Measurements from ENCODE around the gene LENG9.

The LENG9 gene

GRCh38 chr19:54456423-54457373, 6.9 kb downstream of the LENG9 start:
- no peak for TF ChIP-seq CTCF (IDR thresholded peaks at IDR 0.05; ENCODE audit: low read length, missing control alignments)
- no peak overlapping the region for H3K4me3 ChIP-seq (replicated peaks; ENCODE audit: low read depth, low read length)
- DNase-seq (ENCODE audit: low read depth) = no peak

- H3K4me3 ChIP-seq (replicated peaks; ENCODE audit: low read depth, low read length) = no peak overlapping the region
- no peak for TF ChIP-seq CTCF (IDR thresholded peaks at IDR 0.05; ENCODE audit: low read length, missing control alignments)
- DNase-seq (ENCODE audit: low read depth) = no peak
Measured at GRCh38 chr19:54455786-54456422, 7.7 kb downstream of the LENG9 start.

GRCh38 chr19:54454781-54455675, 8.6 kb downstream of the LENG9 start:
- no peak for TF ChIP-seq CTCF (IDR thresholded peaks at IDR 0.05; ENCODE audit: low read length, missing control alignments)
- DNase-seq (ENCODE audit: low read depth) = no peak
- H3K4me3 ChIP-seq (replicated peaks; ENCODE audit: low read depth, low read length) = no peak overlapping the region

- TF ChIP-seq CTCF (IDR thresholded peaks at IDR 0.05; ENCODE audit: low read length, missing control alignments) = no peak
- DNase-seq (ENCODE audit: low read depth) = no peak
- H3K4me3 ChIP-seq (replicated peaks; ENCODE audit: low read depth, low read length) = no peak overlapping the region
Measured at GRCh38 chr19:54453921-54454780, 9.4 kb downstream of the LENG9 start.

- H3K4me3 ChIP-seq (replicated peaks; ENCODE audit: low read depth, low read length) = no peak overlapping the region
- TF ChIP-seq CTCF (IDR thresholded peaks at IDR 0.05; ENCODE audit: low read length, missing control alignments) = no peak
- no peak for DNase-seq (ENCODE audit: low read depth)
Measured at GRCh38 chr19:54452626-54453025, 11.0 kb downstream of the LENG9 start.

- no peak for DNase-seq (ENCODE audit: low read depth)
- no peak for TF ChIP-seq CTCF (IDR thresholded peaks at IDR 0.05; ENCODE audit: low read length, missing control alignments)
- no peak overlapping the region for H3K4me3 ChIP-seq (replicated peaks; ENCODE audit: low read depth, low read length)
Measured at GRCh38 chr19:54451997-54452396, 11.6 kb downstream of the LENG9 start.

Data from fibroblast of pulmonary artery (primary cell).